Activated B cell treated with CpG ODN at 0.5 μM for 24 hours (primary cell): ENCODE results near the gene JMJD1C. TPM values are rescaled to one million over a fixed set of nuclear protein-coding genes. Genes with fewer than 3 reads are reported as not detected.

ENCODE experiments used
- ATAC-seq: fragments of 200-7000 bp; cut with Tn5 transposase; one replicate; pipeline ENCODE4 v1.10.0; 2021; ENCODE audit warnings: low read depth, mild to moderate bottlenecking, moderate library complexity
- CTCF ChIA-PET: fragments of 350-600 bp; sonication (Branson Sonifier 250); formaldehyde crosslinking; loops from one replicate; lab custom pipeline; 2021; ENCODE audit warnings: antibody characterized with exemption; lab: Charles Lee
- POLR2A ChIA-PET: fragments of 350-600 bp; sonication (Branson Sonifier 250); formaldehyde crosslinking; loops from one replicate; lab custom pipeline; 2021; ENCODE audit warnings: antibody characterized with exemption; lab: Charles Lee
- DNase-seq: peaks from one replicate; pipeline ENCODE4 v3.0.0; 2022
- H3K27ac Mint-ChIP-seq: one replicate; pipeline ENCODE4 v1.8.0; 2020; ENCODE audit warnings: mixed read lengths
- H3K27me3 Mint-ChIP-seq: one replicate; pipeline ENCODE4 v1.8.0; 2021; ENCODE audit warnings: mixed read lengths
- H3K36me3 Mint-ChIP-seq: one replicate; pipeline ENCODE4 v1.8.0; 2021; ENCODE audit warnings: low read depth, mixed read lengths
- H3K4me1 Mint-ChIP-seq: one replicate; pipeline ENCODE4 v1.8.0; 2021; ENCODE audit warnings: mixed read lengths
- H3K4me3 Mint-ChIP-seq: one replicate; pipeline ENCODE4 v1.8.0; 2020; ENCODE audit warnings: mild to moderate bottlenecking, mixed read lengths
- H3K9me3 Mint-ChIP-seq: one replicate; pipeline ENCODE4 v1.8.0; 2020; ENCODE audit warnings: mixed read lengths
- CTCF ChIP-seq: fragments of 200-600 bp; IDR thresholded peaks from one replicate; pipeline ENCODE4 v1.8.0; 2022; ENCODE audit warnings: antibody characterized with exemption, mild to moderate bottlenecking
- intact Hi-C: fragments of 100-400 bp; cut with micrococcal nuclease; formaldehyde crosslinking; loops from one replicate; pipeline ENCODE4 v1.15.1; 2024
- total RNA-seq: library from RNA; stranded (reverse); gene quantifications from 2 replicates; pipeline ENCODE4 v1.2.3, GENCODE V29; 2022

JMJD1C gene
- total RNA-seq, 1 donor from 2014 or later, result 176 TPM

GRCh38 chr10:63205421-63205820, 260.4 kb downstream of the JMJD1C start:
- DNase-seq (no peak), ATAC-seq (no peak)
- POLR2A ChIA-PET, result no interaction called here
- CTCF ChIA-PET, result interaction anchor here (1.0 to 2.4 kb wide), 3 partner anchors 63 to 515 kb away, joined by 3 to 10 read pairs (median 4); no protein-coding TSS in a partner anchor
- TF ChIP-seq CTCF, result no peak
- Mint-ChIP-seq H3K36me3 (peaks cover 71% of the 10 kb centered on the region), H3K4me1 (peaks cover 66% of the 10 kb centered on the region), H3K9me3 (no peaks in the 10 kb centered on the region), H3K27ac (peak overlapping the region; percentile 53), H3K4me3 (peak overlapping the region; percentile 37), H3K27me3 (no peaks in the 10 kb centered on the region)
- intact Hi-C loops, result loop anchor here (5.0 kb wide), 1 partner anchor 33 kb away; no protein-coding TSS in a partner anchor

- intact Hi-C loops, result loop anchor here (5.0 kb wide), 1 partner anchor 33 kb away; no protein-coding TSS in a partner anchor
- CTCF ChIA-PET, result interaction anchor here (1.0 to 2.4 kb wide), 2 partner anchors 424 to 515 kb away, joined by 3 to 10 read pairs; no protein-coding TSS in a partner anchor
These were observed 260.9 kb downstream of the JMJD1C start for GRCh38 chr10:63204667-63205391.

GRCh38 chr10:63201118-63201517, 264.7 kb downstream of the JMJD1C start:
- intact Hi-C loops, result no loop called here
- Mint-ChIP-seq H3K27me3 (no peaks in the 10 kb centered on the region), H3K27ac (peak overlapping the region; percentile 46), H3K36me3 (peaks cover 71% of the 10 kb centered on the region), H3K4me3 (no peak overlapping the region), H3K9me3 (no peaks in the 10 kb centered on the region), H3K4me1 (peaks cover 37% of the 10 kb centered on the region)
- ChIA-PET CTCF (interaction anchor here (0.8 to 4.4 kb wide), 4 partner anchors 15 to 519 kb away, joined by 3 to 23 read pairs (median 6); no protein-coding TSS in a partner anchor), POLR2A (no interaction called here)
- no peak for DNase-seq
- no peak for ATAC-seq
- TF ChIP-seq CTCF, result no peak

More at GRCh38 chr10:63204667-63205391, 260.9 kb downstream of the JMJD1C start:
- POLR2A ChIA-PET, result interaction anchor here (0.6 kb wide), 1 partner anchor 1301 kb away, joined by 3 read pairs; no protein-coding TSS in a partner anchor
- no peaks in the 10 kb centered on the region for H3K27me3 Mint-ChIP-seq
- H3K4me3 Mint-ChIP-seq, result peak overlapping the region; percentile 37
- H3K4me1 Mint-ChIP-seq, result peaks cover 63% of the 10 kb centered on the region
- H3K27ac Mint-ChIP-seq, result peak overlapping the region; percentile 46
- DNase-seq (no peak), ATAC-seq (no peak)
- H3K36me3 Mint-ChIP-seq, result peaks cover 69% of the 10 kb centered on the region
- H3K9me3 Mint-ChIP-seq, result no peaks in the 10 kb centered on the region
- TF ChIP-seq CTCF, result no peak

GRCh38 chr10:63200431-63200830, 265.3 kb downstream of the JMJD1C start:
- ATAC-seq (no peak), DNase-seq (no peak)
- ChIA-PET CTCF (interaction anchor here (0.8 to 4.4 kb wide), 5 partner anchors 14 to 520 kb away, joined by 3 to 23 read pairs (median 5); no protein-coding TSS in a partner anchor), POLR2A (no interaction called here)
- intact Hi-C loops, result no loop called here
- Mint-ChIP-seq H3K4me1 (peaks cover 30% of the 10 kb centered on the region), H3K4me3 (no peak overlapping the region), H3K36me3 (peaks cover 72% of the 10 kb centered on the region), H3K27me3 (no peaks in the 10 kb centered on the region), H3K27ac (no peak overlapping the region), H3K9me3 (no peaks in the 10 kb centered on the region)
- TF ChIP-seq CTCF, result no peak

GRCh38 chr10:63199716-63200115, 266.1 kb downstream of the JMJD1C start:
- Mint-ChIP-seq H3K4me1 (peaks cover 23% of the 10 kb centered on the region), H3K27ac (peak overlapping the region; percentile 7), H3K27me3 (no peaks in the 10 kb centered on the region), H3K36me3 (peaks cover 69% of the 10 kb centered on the region), H3K9me3 (no peaks in the 10 kb centered on the region), H3K4me3 (no peak overlapping the region)
- ChIA-PET CTCF (interaction anchor here (1.4 to 4.4 kb wide), 3 partner anchors 13 to 520 kb away, joined by 4 to 23 read pairs (median 5); no protein-coding TSS in a partner anchor), POLR2A (no interaction called here)
- no peak for TF ChIP-seq CTCF
- DNase-seq (no peak), ATAC-seq (no peak)
- intact Hi-C loops, result no loop called here
